ENCODE data around the gene OR6P1. TPM values are rescaled to one million over a fixed set of nuclear protein-coding genes. Genes with fewer than 3 reads are reported as not detected.

The OR6P1 gene
- total RNA-seq, 2 donors from 2014 or later = not detected

- 50% methylated on average over 1 of the region's 1 CpG for WGBS
- intact Hi-C loops (cut with DNase I) = no loop called here
- H3K9me3 ChIP-seq = no peaks in the 10 kb centered on the region
- no peaks in the 10 kb centered on the region for H3K4me1 ChIP-seq (replicated peaks)
- TF ChIP-seq CTCF (IDR thresholded peaks at IDR 0.05) (no peak), POLR2AphosphoS5 (IDR thresholded peaks at IDR 0.05) (no peak), POLR2A (IDR thresholded peaks at IDR 0.05) (no peak)
- no peaks in the 10 kb centered on the region for H3K36me3 ChIP-seq
- no peaks in the 10 kb centered on the region for H3K27me3 ChIP-seq (replicated peaks; ENCODE audit: insufficient read depth)
- H3K27ac ChIP-seq = no peak overlapping the region
- no peak overlapping the region for H3K4me3 ChIP-seq
- no peak for DNase-seq (ENCODE audit: low spot score)
Measured at GRCh38 chr1:158572226-158572625, 1.8 kb upstream of the OR6P1 start.

DNA sequence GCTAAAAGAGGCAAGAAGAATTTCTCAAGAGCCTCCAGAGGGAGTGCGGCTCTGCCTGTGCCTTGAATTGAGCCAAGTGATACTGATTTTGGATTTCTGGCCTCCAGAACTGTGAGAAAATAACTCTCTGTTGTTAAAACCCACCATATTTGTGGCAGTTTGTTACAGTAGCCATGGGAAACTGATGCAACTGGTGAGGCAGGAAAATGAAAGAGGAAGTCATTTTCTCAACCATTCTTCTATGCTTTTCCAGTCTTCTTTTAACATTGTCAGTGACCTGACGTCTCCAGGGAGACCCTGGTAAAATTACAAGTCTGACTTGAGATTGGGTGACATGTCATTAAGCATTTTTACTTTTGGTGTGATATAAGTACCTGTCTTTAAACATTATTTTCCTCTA, 5.8 kb downstream of the OR6P1 start:
- intact Hi-C loops (cut with DNase I) = no loop called here

GRCh38 chr1:158563853-158564252, 6.5 kb downstream of the OR6P1 start:
- Histone ChIP-seq H3K4me3 (no peak overlapping the region), H3K27me3 (replicated peaks; ENCODE audit: insufficient read depth) (no peaks in the 10 kb centered on the region), H3K9me3 (no peaks in the 10 kb centered on the region), H3K27ac (no peak overlapping the region), H3K4me1 (replicated peaks) (no peaks in the 10 kb centered on the region), H3K36me3 (no peaks in the 10 kb centered on the region)
- no peak for DNase-seq (ENCODE audit: low spot score)
- TF ChIP-seq POLR2A (IDR thresholded peaks at IDR 0.05) = no peak
- TF ChIP-seq CTCF (IDR thresholded peaks at IDR 0.05) = no peak
- TF ChIP-seq POLR2AphosphoS5 (IDR thresholded peaks at IDR 0.05) = no peak
- 85% methylated on average over 2 of the region's 2 CpGs for WGBS
- intact Hi-C loops (cut with DNase I) = no loop called here

More for the DNA sequence above, 5.8 kb downstream of the OR6P1 start:
- TF ChIP-seq POLR2A (IDR thresholded peaks at IDR 0.05) (no peak), CTCF (IDR thresholded peaks at IDR 0.05) (no peak), POLR2AphosphoS5 (IDR thresholded peaks at IDR 0.05) (no peak)
- no peaks in the 10 kb centered on the region for H3K9me3 ChIP-seq
- no peak overlapping the region for H3K27ac ChIP-seq
- H3K27me3 ChIP-seq (replicated peaks; ENCODE audit: insufficient read depth) = no peaks in the 10 kb centered on the region
- H3K4me3 ChIP-seq = no peak overlapping the region
- WGBS = 67% methylated on average over 2 of the region's 2 CpGs
- H3K4me1 ChIP-seq (replicated peaks) = no peaks in the 10 kb centered on the region
- no peak for DNase-seq (ENCODE audit: low spot score)
- H3K36me3 ChIP-seq = no peaks in the 10 kb centered on the region

- no peak for DNase-seq (ENCODE audit: low spot score)
- TF ChIP-seq POLR2A (IDR thresholded peaks at IDR 0.05) = no peak
- TF ChIP-seq CTCF (IDR thresholded peaks at IDR 0.05) = no peak
- TF ChIP-seq POLR2AphosphoS5 (IDR thresholded peaks at IDR 0.05) = no peak
- intact Hi-C loops (cut with DNase I) = no loop called here
Measured at GRCh38 chr1:158559696-158560095, 10.7 kb downstream of the OR6P1 start.

DNA sequence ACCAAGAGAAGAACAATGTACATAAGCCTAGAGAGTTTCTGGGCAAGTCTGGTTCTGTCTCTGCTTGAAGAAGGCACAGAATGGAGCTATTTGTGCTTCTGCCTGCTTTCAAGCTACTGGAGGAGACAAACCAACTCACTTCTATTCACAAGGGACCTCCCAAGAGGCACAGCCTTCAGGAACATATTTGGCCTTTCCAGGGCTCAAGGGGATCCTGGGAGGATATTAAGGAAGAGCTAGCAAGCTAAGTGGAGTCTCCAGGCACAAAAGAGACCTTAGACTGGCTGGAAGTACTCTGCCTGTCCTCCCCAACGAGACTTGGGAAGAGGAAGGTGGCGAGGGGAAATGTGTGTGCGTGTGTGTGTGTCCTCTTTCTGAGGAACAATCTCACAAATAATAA, 16.0 kb downstream of the OR6P1 start, which contains the start of gene OR6Y1:
OR6Y1 (minus strand) TSS at position 54 of the 400 bp plus-strand sequence. CDS start 6,300 bp downstream, outside the sequence.
- TF ChIP-seq POLR2A (IDR thresholded peaks at IDR 0.05) = no peak
- TF ChIP-seq CTCF (IDR thresholded peaks at IDR 0.05) = no peak
- TF ChIP-seq POLR2AphosphoS5 (IDR thresholded peaks at IDR 0.05) = no peak

More at GRCh38 chr1:158559696-158560095, 10.7 kb downstream of the OR6P1 start:
- H3K36me3 ChIP-seq = no peaks in the 10 kb centered on the region
- H3K27ac ChIP-seq = no peak overlapping the region
- H3K27me3 ChIP-seq (replicated peaks; ENCODE audit: insufficient read depth) = no peaks in the 10 kb centered on the region
- H3K9me3 ChIP-seq = no peaks in the 10 kb centered on the region
- no peaks in the 10 kb centered on the region for H3K4me1 ChIP-seq (replicated peaks)
- 87% methylated on average over 1 of the region's 1 CpG for whole genome bisulfite sequencing
- no peak overlapping the region for H3K4me3 ChIP-seq

More for the DNA sequence above, 16.0 kb downstream of the OR6P1 start, which contains the start of gene OR6Y1:
- WGBS = 81% methylated on average over 3 of the region's 3 CpGs
- Histone ChIP-seq H3K4me3 (no peak within 1 kb of the TSS), H3K27ac (no peak within 1 kb of the TSS), H3K27me3 (replicated peaks; ENCODE audit: insufficient read depth) (no peaks in the 10 kb centered on the region), H3K36me3 (no peaks in the 10 kb centered on the region), H3K9me3 (no peaks in the 10 kb centered on the region), H3K4me1 (replicated peaks) (no peaks in the 10 kb centered on the region)
- intact Hi-C loops (cut with DNase I) = no loop called here
- DNase-seq (ENCODE audit: low spot score) = no peak
